ENCODE results near the gene CFB. TPM values are rescaled to one million over a fixed set of nuclear protein-coding genes. Genes with fewer than 3 reads are reported as not detected.
A peak's percentile ranks its signal among the peaks of the same experiment; 100 is the strongest.

Gene CFB
- total RNA-seq, 2 experiments from 2014 or later: 0.74 to 1.7 TPM

DNA sequence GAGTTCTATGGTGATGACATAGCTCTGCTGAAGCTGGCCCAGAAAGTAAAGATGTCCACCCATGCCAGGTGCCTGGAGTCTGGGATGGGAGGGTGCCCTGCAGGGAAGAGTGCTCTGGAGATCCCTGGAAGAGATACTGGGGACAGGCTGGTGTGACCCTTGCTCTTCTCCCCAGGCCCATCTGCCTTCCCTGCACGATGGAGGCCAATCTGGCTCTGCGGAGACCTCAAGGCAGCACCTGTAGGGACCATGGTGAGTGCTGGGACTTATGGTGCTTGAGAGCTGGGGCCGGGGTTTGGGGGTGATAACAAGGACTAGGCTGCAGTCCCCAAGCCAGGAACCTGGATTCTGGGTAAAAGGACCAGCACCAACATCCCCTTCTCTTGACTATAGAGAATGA is 2.2 kb upstream of the CFB start:
- DNase-seq: no peak
- H3K27ac Mint-ChIP-seq: no peak overlapping the region
- intact Hi-C loops (cut with micrococcal nuclease): no loop called here
- H3K9me3 Mint-ChIP-seq: no peaks in the 10 kb centered on the region
- no peak overlapping the region for H3K4me3 Mint-ChIP-seq
- H3K4me1 Mint-ChIP-seq (ENCODE audit: low read depth): peaks cover 7% of the 10 kb centered on the region
- H3K27me3 Mint-ChIP-seq (ENCODE audit: low read depth): peaks cover 2% of the 10 kb centered on the region
- CTCF ChIA-PET: interaction anchor here (2.8 kb wide), 1 partner anchor 8 kb away, joined by 14 read pairs; no protein-coding TSS in a partner anchor
- no peaks in the 10 kb centered on the region for H3K36me3 Mint-ChIP-seq (ENCODE audit: low read depth)

DNA sequence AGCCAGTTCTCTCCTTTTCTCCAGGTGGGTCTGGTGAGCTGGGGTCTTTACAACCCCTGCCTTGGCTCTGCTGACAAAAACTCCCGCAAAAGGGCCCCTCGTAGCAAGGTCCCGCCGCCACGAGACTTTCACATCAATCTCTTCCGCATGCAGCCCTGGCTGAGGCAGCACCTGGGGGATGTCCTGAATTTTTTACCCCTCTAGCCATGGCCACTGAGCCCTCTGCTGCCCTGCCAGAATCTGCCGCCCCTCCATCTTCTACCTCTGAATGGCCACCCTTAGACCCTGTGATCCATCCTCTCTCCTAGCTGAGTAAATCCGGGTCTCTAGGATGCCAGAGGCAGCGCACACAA is 765 bp upstream of the CFB start:
- Mint-ChIP-seq H3K36me3 (ENCODE audit: low read depth) (no peaks in the 10 kb centered on the region), H3K27me3 (ENCODE audit: low read depth) (peaks cover 2% of the 10 kb centered on the region), H3K4me1 (ENCODE audit: low read depth) (peaks cover 7% of the 10 kb centered on the region), H3K9me3 (no peaks in the 10 kb centered on the region), H3K27ac (no peak overlapping the region), H3K4me3 (no peak overlapping the region)
- DNase-seq: no peak
- intact Hi-C loops (cut with micrococcal nuclease): no loop called here
- CTCF ChIA-PET: no interaction called here

DNA sequence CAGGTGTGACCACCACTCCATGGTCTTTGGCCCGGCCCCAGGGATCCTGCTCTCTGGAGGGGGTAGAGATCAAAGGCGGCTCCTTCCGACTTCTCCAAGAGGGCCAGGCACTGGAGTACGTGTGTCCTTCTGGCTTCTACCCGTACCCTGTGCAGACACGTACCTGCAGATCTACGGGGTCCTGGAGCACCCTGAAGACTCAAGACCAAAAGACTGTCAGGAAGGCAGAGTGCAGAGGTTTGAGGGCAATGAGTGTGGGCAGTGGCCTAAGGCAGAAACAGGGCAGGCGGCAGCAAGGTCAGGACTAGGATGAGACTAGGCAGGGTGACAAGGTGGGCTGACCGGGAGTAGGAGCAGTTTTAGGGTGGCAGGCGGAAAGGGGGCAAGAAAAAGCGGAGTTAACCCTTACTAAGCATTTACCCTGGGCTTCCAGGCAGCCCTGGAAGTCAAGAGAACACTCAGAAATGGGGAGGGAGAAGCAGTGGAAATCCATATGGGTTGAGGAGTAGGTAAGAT is 533 bp downstream of the CFB start:
- CTCF ChIA-PET: no interaction called here
- H3K27ac Mint-ChIP-seq: no peak overlapping the region

DNA sequence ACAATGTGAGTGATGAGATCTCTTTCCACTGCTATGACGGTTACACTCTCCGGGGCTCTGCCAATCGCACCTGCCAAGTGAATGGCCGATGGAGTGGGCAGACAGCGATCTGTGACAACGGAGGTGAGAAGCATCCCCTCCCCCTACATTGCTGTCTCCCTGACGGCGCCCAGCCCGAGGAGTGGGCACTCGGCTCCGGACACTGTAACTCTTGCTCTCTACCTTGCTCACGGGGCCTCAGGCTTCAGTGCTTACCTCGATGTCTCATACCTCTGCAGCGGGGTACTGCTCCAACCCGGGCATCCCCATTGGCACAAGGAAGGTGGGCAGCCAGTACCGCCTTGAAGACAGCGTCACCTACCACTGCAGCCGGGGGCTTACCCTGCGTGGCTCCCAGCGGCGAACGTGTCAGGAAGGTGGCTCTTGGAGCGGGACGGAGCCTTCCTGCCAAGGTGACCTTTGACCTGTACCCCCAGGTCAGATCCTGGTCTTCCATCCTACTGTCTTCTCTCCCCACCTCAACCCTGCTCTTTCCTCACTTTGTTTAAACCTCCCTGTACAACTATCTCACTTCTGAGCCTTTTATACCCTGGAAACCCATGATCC is 1.3 kb downstream of the CFB start:
- peaks cover 7% of the 10 kb centered on the region for H3K4me1 Mint-ChIP-seq (ENCODE audit: low read depth)
- H3K9me3 Mint-ChIP-seq: no peaks in the 10 kb centered on the region
- H3K27me3 Mint-ChIP-seq (ENCODE audit: low read depth): peaks cover 2% of the 10 kb centered on the region
- CTCF ChIA-PET: no interaction called here
- no peak overlapping the region for H3K27ac Mint-ChIP-seq
- no peak for DNase-seq
- no peak overlapping the region for H3K4me3 Mint-ChIP-seq
- intact Hi-C loops (cut with micrococcal nuclease): no loop called here
- no peaks in the 10 kb centered on the region for H3K36me3 Mint-ChIP-seq (ENCODE audit: low read depth)

More for the DNA sequence above, 533 bp downstream of the CFB start:
- no peak for DNase-seq
- Mint-ChIP-seq H3K27me3 (ENCODE audit: low read depth) (peaks cover 2% of the 10 kb centered on the region), H3K36me3 (ENCODE audit: low read depth) (no peaks in the 10 kb centered on the region), H3K4me3 (no peak overlapping the region), H3K4me1 (ENCODE audit: low read depth) (peaks cover 7% of the 10 kb centered on the region), H3K9me3 (no peaks in the 10 kb centered on the region)
- intact Hi-C loops (cut with micrococcal nuclease): no loop called here

DNA sequence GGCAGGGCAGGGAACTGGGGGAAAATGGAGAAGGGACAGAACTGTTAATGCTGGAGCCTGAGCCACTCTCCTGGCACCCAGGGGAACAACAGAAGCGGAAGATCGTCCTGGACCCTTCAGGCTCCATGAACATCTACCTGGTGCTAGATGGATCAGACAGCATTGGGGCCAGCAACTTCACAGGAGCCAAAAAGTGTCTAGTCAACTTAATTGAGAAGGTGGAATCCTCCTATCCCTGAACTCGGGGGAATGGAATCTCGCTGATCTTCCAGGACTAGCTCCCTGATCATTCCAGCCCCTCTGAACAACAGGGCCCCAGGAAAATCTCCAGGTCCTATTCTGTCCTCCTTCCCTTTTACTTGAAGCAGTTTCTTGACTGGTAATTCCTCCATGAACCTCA is 2.0 kb downstream of the CFB start:
- peaks cover 3% of the 10 kb centered on the region for H3K36me3 Mint-ChIP-seq (ENCODE audit: low read depth)

DNA sequence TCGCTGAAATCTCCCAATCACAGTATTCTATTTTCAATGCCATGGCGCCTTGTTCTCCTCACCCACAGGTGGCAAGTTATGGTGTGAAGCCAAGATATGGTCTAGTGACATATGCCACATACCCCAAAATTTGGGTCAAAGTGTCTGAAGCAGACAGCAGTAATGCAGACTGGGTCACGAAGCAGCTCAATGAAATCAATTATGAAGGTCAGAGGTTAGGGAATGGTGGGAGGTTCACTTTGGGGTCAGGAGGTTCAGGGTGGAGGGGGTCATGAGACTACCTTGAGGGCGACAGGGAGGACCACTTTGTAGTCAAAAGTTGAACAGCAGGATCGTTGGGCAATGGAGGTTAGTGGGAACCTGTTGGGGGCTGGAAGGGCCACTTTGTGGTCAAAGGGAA is 2.4 kb downstream of the CFB start:
- Mint-ChIP-seq H3K4me1 (ENCODE audit: low read depth) (peaks cover 7% of the 10 kb centered on the region), H3K27ac (no peak overlapping the region), H3K9me3 (no peaks in the 10 kb centered on the region), H3K36me3 (ENCODE audit: low read depth) (peaks cover 7% of the 10 kb centered on the region), H3K4me3 (no peak overlapping the region), H3K27me3 (ENCODE audit: low read depth) (peaks cover 2% of the 10 kb centered on the region)
- CTCF ChIA-PET: no interaction called here
- no peak for DNase-seq
- intact Hi-C loops (cut with micrococcal nuclease): no loop called here

More for the DNA sequence above, 2.0 kb downstream of the CFB start:
- H3K9me3 Mint-ChIP-seq: no peaks in the 10 kb centered on the region
- no peak overlapping the region for H3K4me3 Mint-ChIP-seq
- peaks cover 7% of the 10 kb centered on the region for H3K4me1 Mint-ChIP-seq (ENCODE audit: low read depth)
- peaks cover 2% of the 10 kb centered on the region for H3K27me3 Mint-ChIP-seq (ENCODE audit: low read depth)
- intact Hi-C loops (cut with micrococcal nuclease): no loop called here
- no peak overlapping the region for H3K27ac Mint-ChIP-seq
- CTCF ChIA-PET: no interaction called here
- DNase-seq: no peak

DNA sequence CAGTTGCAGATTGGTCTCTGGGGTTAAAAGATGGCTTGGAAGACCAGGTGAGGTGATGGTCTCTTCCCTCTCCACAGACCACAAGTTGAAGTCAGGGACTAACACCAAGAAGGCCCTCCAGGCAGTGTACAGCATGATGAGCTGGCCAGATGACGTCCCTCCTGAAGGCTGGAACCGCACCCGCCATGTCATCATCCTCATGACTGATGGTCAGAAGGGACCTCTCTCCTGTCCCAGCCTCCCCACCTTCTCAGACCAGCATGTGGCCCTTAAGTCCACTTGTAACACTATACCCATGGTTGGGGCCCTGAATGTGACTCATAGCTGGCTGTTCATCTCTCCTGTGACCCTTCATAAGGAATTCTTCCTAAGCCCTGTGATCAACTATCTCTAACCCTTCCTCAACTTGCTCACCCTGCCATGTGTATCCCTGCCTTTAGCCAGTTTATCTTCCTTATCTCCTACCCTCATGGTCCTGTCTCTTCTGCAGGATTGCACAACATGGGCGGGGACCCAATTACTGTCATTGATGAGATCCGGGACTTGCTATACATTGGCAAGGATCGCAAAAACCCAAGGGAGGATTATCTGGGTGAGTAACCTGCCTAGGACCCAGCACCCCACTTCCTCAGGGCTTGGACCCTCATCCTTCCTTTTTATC is 3.0 kb downstream of the CFB start:
- no peaks in the 10 kb centered on the region for H3K9me3 Mint-ChIP-seq
- H3K27me3 Mint-ChIP-seq (ENCODE audit: low read depth): peaks cover 2% of the 10 kb centered on the region
- no peak overlapping the region for H3K27ac Mint-ChIP-seq
- no peak for DNase-seq
- H3K4me3 Mint-ChIP-seq: no peak overlapping the region
- CTCF ChIA-PET: no interaction called here
- peaks cover 12% of the 10 kb centered on the region for H3K36me3 Mint-ChIP-seq (ENCODE audit: low read depth)
- intact Hi-C loops (cut with micrococcal nuclease): no loop called here
- H3K4me1 Mint-ChIP-seq (ENCODE audit: low read depth): peaks cover 7% of the 10 kb centered on the region

DNA sequence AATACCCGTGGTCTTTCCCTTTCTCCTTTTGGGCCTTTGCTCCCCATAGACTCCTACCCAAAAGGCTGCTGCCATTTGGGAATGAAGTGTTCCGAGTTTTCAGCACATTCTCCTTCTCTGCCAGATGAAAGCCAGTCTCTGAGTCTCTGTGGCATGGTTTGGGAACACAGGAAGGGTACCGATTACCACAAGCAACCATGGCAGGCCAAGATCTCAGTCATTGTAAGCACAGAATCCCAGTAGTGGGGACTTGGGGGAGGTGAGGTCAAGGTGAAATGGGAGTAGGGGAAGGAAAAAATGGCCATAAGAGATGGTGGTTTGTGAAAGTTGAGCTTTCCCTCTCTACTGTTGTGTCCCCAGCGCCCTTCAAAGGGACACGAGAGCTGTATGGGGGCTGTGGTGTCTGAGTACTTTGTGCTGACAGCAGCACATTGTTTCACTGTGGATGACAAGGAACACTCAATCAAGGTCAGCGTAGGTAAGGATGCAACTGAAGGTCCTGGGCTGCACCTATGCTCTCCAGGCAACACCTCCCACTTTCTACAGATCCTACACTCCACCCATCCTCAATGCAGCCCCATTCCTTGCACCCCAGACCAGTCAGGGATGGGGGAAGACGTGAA is 4.1 kb downstream of the CFB start:
- Mint-ChIP-seq H3K27me3 (ENCODE audit: low read depth) (peaks cover 2% of the 10 kb centered on the region), H3K9me3 (no peaks in the 10 kb centered on the region), H3K27ac (no peak overlapping the region), H3K4me3 (no peak overlapping the region), H3K36me3 (ENCODE audit: low read depth) (peaks cover 23% of the 10 kb centered on the region), H3K4me1 (ENCODE audit: low read depth) (peaks cover 7% of the 10 kb centered on the region)
- CTCF ChIA-PET: interaction anchor here (0.6 kb wide), 2 partner anchors 115 to 202 kb away, joined by 3 read pairs; no protein-coding TSS in a partner anchor
- DNase-seq: no peak
- intact Hi-C loops (cut with micrococcal nuclease): no loop called here

DNA sequence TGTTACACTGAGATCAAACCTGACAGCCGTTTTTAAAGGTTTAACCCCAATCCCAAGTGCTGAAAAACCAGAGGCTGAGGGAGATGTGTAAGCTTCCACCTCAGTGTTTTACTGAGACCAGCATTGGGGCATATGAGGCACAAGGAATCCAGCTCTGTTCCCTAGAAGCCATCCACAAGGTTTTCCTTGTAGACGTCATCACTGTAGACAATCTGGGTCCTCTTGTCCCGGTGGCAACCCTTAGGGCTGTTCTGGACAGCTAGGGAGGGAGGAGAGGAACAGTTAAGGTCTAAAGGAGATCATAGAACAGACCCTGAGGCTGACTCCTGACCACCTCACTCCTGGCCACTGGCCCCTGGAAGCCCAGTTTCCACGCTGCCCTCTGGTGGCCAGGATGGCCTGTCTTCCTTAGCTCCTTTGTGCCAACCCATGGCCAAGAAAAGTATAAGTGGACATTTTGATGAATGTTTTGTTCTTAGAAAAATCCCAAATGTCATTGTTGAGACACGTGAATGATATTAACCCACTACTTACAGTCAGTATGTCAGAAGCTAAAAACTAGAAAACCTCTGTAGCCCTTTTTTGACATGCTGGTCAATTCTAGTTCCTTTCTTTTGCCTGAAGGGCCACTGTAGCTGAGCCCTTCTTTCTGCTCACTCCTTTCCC is 6.4 kb downstream of the CFB start:
- DNase-seq: peak; percentile 60
- H3K4me1 Mint-ChIP-seq (ENCODE audit: low read depth): peaks cover 4% of the 10 kb centered on the region
- no peaks in the 10 kb centered on the region for H3K9me3 Mint-ChIP-seq
- H3K27ac Mint-ChIP-seq: no peak overlapping the region
- no peak overlapping the region for H3K4me3 Mint-ChIP-seq
- intact Hi-C loops (cut with micrococcal nuclease): loop anchor here (2.0 kb wide), 2 partner anchors 49 to 271 kb away; partner anchors contain the start of genes LY6G5C and ZBTB12
- peaks cover 28% of the 10 kb centered on the region for H3K36me3 Mint-ChIP-seq (ENCODE audit: low read depth)
- CTCF ChIA-PET: interaction anchor here (0.6 to 2.8 kb wide), 25 partner anchors 9 to 1181 kb away, joined by 3 to 16 read pairs (median 3); partner anchors contain the start of genes DXO, LSM2 and LY6G5C
- H3K27me3 Mint-ChIP-seq (ENCODE audit: low read depth): no peaks in the 10 kb centered on the region

DNA sequence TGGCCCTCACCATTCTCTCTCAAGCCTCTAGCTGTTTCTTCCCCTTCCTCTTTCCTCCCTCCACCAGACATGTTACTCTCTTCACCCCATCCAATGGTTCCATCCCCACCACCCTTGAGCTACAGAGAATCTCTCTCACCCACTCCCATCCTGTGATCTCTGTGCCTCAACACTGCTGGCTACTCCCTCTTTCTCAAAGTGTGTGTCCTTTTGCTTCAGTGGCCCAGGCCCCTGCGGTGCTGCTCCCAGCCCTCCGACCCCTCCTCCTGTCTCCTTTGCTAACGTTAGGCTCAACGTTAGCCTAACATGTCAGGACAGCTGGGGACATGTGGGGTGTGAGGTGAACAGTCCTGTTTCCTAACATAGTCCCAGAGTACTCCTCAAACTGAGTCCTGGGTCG is 7.0 kb downstream of the CFB start:
- intact Hi-C loops (cut with micrococcal nuclease): loop anchor here (2.0 kb wide), 2 partner anchors 50 to 272 kb away; partner anchors contain the start of genes LY6G5C and ZBTB12
- Mint-ChIP-seq H3K36me3 (ENCODE audit: low read depth) (peaks cover 28% of the 10 kb centered on the region), H3K27ac (peak overlapping the region; percentile 42), H3K4me1 (ENCODE audit: low read depth) (peaks cover 10% of the 10 kb centered on the region), H3K9me3 (no peaks in the 10 kb centered on the region), H3K4me3 (no peak overlapping the region), H3K27me3 (ENCODE audit: low read depth) (no peaks in the 10 kb centered on the region)
- DNase-seq: no peak
- CTCF ChIA-PET: interaction anchor here (0.8 to 2.8 kb wide), 18 partner anchors 9 to 291 kb away, joined by 3 to 16 read pairs (median 4); partner anchors contain the start of genes DXO and LSM2

DNA sequence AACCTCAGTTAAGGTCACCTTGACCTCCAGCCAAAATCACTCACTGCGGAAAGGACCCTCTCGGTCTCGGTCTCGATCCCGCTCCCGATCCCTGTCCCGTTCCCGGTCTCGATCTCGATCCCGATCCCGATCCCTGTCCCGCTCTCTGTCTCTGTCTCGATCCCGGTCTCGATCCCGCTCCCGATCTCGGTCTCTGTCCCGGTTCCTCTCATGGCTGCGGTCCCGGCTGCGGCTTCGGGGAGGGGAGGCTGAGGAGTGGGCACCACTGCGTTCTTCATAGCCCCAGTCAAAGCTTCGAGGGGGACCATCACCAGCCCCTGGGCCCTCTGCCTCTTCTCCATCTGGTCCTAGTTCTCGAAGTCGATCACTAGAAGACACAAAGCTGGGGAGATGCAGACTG is 8.6 kb downstream of the CFB start:
- intact Hi-C loops (cut with micrococcal nuclease): no loop called here
- Mint-ChIP-seq H3K9me3 (no peaks in the 10 kb centered on the region), H3K4me3 (no peak overlapping the region), H3K27ac (no peak overlapping the region), H3K36me3 (ENCODE audit: low read depth) (peaks cover 30% of the 10 kb centered on the region), H3K4me1 (ENCODE audit: low read depth) (peaks cover 16% of the 10 kb centered on the region), H3K27me3 (ENCODE audit: low read depth) (no peaks in the 10 kb centered on the region)
- CTCF ChIA-PET: interaction anchor here (0.7 kb wide), 1 partner anchor 240 kb away, joined by 3 read pairs; no protein-coding TSS in a partner anchor
- no peak for DNase-seq

DNA sequence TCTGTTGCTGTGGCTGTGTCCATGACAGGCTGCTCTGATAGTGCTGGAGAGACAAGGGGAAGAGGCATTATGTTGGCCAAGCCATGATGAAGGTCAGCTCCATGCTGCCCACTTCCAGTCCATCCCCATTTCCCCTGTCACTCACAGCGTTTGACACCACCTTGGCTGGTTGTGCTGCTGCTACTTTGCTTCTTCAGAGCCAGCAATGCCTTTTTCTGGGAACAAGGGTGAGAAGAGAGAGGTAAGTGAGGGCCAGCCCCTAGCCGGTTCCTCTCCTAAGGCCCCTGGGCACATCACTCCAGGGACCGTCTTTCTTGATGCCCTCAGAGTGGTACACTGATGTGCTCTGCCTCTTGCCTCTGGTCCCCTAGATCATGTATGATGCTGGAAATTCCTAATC is 10.9 kb downstream of the CFB start:
- Mint-ChIP-seq H3K36me3 (ENCODE audit: low read depth) (peaks cover 38% of the 10 kb centered on the region), H3K4me3 (peak overlapping the region; percentile 95), H3K27me3 (ENCODE audit: low read depth) (no peaks in the 10 kb centered on the region), H3K27ac (no peak overlapping the region), H3K4me1 (ENCODE audit: low read depth) (peaks cover 37% of the 10 kb centered on the region), H3K9me3 (no peaks in the 10 kb centered on the region)
- intact Hi-C loops (cut with micrococcal nuclease): loop anchor here (5.0 kb wide), 2 partner anchors 124 to 196 kb away; partner anchors contain the start of genes PPT2 and PRRT1
- CTCF ChIA-PET: interaction anchor here (0.6 kb wide), 2 partner anchors 16 to 17 kb away, joined by 3 read pairs; partner anchors contain the start of gene DXO
- DNase-seq: no peak

Measured in activated naive CD4-positive, alpha-beta T cell treated with anti-CD3 and anti-CD28 coated beads for 36 hours (primary cell).